Measurements from ENCODE around the gene PAPLN.

Gene PAPLN

DNA sequence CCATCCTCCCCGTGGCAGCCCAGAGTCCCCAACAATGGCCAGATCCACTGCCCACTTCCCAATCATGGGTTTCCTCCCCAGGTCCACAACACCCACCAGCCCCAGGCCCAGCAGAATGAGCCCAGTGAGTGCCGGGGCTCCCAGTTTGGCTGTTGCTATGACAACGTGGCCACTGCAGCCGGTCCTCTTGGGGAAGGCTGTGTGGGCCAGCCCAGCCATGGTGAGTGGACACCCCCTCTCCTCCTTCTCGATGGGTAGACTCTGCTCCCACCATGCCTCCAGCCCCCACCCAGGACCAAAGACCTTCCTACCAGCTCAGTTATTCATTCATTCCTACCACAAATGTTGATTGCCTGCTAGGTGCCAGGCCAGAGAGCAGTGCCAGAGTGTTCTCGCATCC is 23.8 kb downstream of the PAPLN start:
- no peak for DNase-seq (ENCODE audit: low spot score)

GRCh38 chr14:73261520-73262426 is 24.5 kb downstream of the PAPLN start:
- DNase-seq (ENCODE audit: low spot score): no peak

DNA sequence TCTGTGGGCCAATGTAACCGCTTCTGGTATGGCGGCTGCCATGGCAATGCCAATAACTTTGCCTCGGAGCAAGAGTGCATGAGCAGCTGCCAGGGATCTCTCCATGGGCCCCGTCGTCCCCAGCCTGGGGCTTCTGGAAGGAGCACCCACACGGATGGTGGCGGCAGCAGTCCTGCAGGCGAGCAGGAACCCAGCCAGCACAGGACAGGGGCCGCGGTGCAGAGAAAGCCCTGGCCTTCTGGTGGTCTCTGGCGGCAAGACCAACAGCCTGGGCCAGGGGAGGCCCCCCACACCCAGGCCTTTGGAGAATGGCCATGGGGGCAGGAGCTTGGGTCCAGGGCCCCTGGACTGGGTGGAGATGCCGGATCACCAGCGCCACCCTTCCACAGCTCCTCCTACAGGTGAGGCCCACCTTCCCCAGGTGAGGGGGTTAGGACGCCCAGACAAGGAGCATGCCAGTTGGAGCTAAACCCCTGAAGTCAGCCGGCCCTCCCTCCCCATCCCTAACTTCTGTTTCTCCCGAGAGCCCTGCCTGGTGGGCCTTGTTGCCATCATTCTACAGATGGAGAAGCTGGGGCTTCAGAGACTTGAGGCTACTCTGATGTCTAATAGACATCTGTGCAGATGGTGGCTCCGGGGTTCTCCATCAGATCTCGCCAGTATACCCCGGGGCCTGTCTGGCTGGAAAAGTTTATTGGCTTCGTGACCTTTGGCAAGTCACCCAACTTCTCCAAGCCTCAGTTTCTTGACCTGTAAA is 25.3 kb downstream of the PAPLN start:
- DNase-seq (ENCODE audit: low spot score): no peak

DNA sequence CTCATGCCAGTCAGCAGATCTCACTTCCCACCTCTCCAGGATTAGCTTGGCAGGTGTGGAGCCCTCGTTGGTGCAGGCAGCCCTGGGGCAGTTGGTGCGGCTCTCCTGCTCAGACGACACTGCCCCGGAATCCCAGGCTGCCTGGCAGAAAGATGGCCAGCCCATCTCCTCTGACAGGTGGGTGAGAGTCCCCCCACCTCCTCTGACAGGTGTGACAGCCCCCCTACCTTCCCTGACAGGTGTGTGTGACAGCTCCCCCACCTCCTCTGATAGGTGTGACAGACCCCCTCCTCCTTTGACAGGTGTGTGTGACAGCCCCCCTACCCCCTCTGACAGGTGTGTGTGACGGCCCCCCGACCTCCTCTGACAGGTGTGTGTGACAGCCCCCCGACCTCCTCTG is 26.3 kb downstream of the PAPLN start:
- DNase-seq (ENCODE audit: low spot score): no peak

- no peak for DNase-seq (ENCODE audit: low spot score)
These were observed 27.0 kb downstream of the PAPLN start for GRCh38 chr14:73264080-73264884.

GRCh38 chr14:73264885-73265720 is 27.8 kb downstream of the PAPLN start:
- no peak for DNase-seq (ENCODE audit: low spot score)

DNA sequence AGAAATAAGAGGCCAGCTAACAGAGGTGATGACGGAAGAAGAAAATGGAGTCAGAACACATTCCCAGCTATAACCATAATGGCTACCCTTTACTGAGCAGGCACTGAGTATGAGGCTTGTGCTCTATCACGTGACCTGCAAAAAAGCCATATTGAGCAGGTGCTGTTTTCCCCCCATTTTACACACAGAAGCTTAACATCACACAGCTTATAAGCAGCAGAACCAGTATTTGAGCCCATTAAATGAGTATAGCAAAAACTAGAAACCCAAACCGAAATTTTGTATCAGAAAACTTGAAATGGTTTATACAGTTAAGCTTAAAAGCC is 28.4 kb downstream of the PAPLN start:
- DNase-seq (ENCODE audit: low spot score): no peak

GRCh38 chr14:73266317-73266716 is 29.0 kb downstream of the PAPLN start:
- no peak for DNase-seq (ENCODE audit: low spot score)

DNA sequence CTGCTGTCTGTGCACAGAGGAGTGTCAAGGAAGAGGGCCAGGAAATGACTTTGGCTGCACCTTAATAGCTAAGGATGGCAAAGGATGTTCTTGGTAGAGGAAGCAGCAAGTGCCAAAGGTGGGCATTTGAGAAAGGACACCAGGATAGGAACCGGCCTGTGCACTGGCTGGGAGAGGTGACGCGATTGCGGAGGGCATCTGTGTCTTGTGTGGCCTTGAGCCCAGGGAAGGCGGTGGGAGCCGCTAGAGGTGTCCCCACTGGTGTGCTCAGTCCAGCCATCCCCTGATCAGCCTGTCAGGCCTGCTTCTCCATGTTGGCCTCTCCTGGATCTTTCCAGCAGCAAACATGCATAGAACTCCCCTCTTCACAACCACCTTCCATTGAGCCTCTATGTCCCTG is 30.2 kb downstream of the PAPLN start:
- DNase-seq (ENCODE audit: low spot score): no peak

- DNase-seq (ENCODE audit: low spot score): no peak
These were observed 32.6 kb downstream of the PAPLN start for GRCh38 chr14:73269729-73270531.

DNA sequence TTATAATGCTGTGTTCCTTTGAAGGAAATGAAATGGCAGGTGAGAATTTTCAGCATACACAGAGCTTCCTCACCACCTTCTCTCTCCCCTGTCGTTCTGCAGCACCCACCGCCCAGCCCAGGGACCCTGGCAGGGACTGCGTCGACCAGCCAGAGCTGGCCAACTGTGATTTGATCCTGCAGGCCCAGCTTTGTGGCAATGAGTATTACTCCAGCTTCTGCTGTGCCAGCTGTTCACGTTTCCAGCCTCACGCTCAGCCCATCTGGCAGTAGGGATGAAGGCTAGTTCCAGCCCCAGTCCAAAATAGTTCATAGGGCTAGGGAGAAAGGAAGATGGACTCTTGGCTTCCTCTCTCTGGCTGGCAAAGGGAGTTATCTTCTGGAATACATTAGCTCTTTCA is 35.1 kb downstream of the PAPLN start:
- DNase-seq (ENCODE audit: low spot score): no peak

DNA sequence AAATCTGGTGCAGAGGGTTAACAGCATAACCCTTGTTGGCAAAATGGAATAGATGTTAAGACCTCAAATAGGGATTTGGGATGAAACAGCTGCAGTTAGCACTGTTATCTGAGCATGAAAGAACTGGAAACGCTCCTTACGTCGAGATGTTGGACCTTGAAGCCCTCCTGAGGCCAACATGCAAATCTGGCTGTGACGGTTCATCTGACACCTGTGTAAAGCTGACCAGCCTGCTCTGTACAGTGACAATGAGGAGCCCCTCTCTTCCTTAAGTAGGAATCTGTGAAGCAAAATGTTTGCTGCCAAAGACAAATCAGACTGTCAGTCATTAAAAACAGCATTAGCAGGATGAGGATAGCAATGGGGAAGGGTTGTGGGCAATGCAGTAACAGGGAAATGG is 36.5 kb downstream of the PAPLN start:
- DNase-seq (ENCODE audit: low spot score): no peak

DNA sequence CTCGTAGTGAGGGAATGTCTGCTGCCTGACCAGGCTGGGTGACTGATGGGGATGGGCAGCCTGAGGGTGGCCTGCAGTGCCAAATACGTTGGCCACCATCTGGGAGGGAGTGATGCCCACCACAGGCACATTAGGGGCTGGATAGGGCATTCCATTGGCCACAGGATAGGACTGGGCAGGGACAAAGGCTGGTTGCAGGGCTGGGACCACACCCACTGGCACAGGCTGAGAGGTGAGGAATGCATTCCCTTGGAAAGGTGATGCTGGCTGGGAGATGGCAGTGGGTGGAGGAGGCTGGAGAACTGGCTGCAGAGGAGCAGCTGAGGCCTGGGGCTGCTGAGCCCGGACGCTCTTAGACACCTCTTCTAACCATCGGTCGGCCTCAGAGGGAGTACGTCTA is 39.5 kb downstream of the PAPLN start:
- no peak for DNase-seq (ENCODE audit: low spot score)

GRCh38 chr14:73277376-73277775 is 40.1 kb downstream of the PAPLN start:
- DNase-seq (ENCODE audit: low spot score): no peak

- DNase-seq (ENCODE audit: low spot score): no peak
These were observed 43.6 kb downstream of the PAPLN start for GRCh38 chr14:73280903-73281302.

DNA sequence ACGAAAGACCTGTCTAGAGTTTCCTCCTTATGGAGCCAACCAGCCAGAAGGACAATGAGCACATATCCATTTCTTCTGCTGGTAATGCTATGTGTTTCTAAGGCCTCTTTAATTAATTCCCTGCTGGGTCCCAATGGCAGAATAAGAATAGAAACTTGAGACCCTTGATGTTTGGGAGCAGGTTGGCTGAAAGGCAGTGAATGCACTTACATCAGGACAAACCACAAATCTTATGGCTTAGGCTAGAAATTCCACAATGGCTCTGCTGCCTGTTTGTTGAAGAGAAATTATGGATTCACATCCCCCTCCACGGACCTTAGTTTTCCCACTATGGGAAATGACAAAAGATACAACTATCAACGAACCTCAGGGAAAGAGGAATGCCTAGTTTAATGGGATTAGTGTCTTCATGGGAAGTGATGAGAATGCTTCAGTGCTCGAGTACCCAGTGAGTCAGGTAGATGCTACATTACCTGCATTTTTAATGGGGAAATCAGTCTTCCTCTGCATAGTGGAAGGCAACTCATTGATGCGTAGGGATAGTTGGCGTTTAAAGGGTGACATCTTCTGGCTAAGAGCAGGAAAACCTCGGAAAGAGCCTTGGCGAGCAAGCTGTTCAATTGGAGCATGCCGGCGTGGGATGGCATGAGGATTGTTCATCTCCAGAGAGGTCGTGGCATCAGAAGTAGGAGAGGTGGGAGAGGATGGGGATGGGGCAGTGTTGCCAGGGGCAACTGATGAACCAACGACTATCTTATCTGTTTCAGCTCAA is 46.5 kb downstream of the PAPLN start:
- DNase-seq (ENCODE audit: low spot score): no peak

DNA sequence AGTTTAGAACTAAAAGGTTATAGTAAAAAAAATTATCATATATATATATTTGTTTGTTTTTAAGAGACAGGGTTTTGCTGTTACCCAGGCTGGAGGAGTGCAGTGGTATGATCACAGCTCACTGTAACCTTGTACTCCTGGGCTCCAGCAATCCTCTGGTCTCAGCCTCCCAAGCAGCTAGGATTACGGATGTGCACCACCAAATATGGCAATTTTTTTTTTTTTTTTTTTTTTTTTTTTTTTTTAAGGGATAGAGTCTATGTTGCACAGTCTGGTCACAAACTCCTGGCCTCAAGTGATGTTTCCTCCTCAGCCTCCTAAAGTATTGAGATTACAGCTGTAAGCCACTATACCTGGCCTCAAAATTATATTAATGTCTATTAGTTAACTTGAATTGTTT is 48.7 kb downstream of the PAPLN start:
- no peak for DNase-seq (ENCODE audit: low spot score)

GRCh38 chr14:73286598-73286997 is 49.3 kb downstream of the PAPLN start:
- DNase-seq (ENCODE audit: low spot score): no peak

- DNase-seq (ENCODE audit: low spot score): no peak
These were observed 49.8 kb downstream of the PAPLN start for GRCh38 chr14:73287071-73287470.

DNA sequence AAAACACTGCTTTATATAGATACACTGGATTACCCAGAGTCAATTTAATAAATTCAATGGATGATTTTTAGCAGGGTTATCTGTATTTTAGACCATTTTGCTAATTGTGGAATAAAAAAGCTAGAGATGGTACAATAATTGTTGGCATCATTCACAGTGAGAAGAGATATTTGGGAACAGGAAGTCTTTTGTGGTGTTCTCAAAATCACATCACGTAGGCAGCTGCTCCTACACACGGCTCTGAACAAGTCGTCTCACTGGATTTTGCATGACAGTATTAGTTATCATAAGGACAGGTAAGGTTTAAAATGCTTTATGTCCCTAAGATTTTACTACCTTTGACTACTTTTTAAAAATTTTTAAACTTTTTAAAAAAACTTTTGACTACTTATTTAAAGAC is 52.0 kb downstream of the PAPLN start:
- no peak for DNase-seq (ENCODE audit: low spot score)
